IPS-NIHi11 (cell line): ENCODE results near the gene GPC3.
A peak's percentile ranks its signal among the peaks of the same experiment; 100 is the strongest.
"Not testable (repeated sequence)": the region's sequence is repeated elsewhere in the genome, so short reads cannot be mapped to it uniquely, and the experiment has no call there.

Experiments
- DNase-seq: peaks from one replicate; pipeline ENCODE4 v3.0.0; 2012; ENCODE audit warnings: mixed read lengths, low spot score

GPC3 gene

GRCh38 chrX:133985164-133985966, at the start of gene GPC3:
Gene GPC3, minus strand, starts transcription at chrX:133985594.
- peak; percentile 85 for DNase-seq

DNA sequence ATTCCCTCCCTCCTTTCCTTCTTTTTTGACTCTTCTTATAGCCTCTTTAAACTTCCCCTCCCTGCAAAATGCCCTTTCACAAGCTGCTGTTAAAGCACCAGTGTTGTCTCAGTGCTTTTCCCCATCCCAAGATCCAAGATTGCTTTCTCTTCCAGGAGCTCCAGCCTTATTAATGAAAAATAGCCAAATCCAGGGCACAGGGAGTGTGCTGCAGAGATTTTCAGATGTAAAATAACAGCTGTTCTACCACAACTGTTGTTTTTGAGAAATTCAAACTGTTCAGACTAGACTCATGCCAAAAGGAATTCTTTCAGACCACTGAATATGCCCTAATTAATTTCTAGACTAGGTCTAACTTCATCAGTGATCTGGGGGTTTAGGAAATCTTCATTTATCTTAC, 47.0 kb upstream of the GPC3 start:
- no peak for DNase-seq

DNA sequence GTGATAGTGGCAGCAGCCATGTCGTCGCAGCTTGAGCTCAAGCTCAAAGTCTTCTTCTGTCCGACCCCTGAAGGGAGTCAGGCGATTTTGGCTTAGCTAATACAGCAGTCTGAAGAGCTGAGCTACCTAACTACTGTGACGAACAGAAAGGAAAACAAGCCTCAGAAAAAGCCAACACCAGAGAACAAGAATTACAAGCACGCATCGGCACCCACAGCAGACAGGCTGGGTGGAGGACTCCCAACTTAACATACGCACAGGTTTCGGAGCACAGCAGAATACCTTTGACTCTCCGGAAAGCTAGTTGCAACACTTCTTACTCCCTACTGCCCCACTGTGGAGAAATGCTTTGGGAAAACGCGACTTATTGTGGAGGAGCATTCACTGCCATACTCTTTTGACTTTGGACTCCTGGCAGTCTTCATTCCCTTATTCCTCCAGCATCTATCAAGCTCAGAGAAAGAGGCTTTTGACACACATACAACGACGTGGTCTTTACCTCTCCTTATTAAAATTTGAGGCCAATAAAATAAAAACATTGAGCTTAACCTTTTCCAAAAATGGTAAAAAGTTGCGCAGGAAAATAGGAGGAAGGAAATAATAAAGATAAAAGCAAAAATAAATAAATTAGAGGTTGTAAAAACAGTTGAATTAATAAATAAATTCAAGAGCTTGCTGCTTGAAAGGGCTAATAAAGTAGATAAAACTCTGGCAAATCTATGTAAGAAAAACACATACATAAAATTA, 41.3 kb upstream of the GPC3 start:
- peak; percentile 42 for DNase-seq

GRCh38 chrX:134025986-134026545, 40.7 kb upstream of the GPC3 start:
- DNase-seq, result peak; percentile 28

DNA sequence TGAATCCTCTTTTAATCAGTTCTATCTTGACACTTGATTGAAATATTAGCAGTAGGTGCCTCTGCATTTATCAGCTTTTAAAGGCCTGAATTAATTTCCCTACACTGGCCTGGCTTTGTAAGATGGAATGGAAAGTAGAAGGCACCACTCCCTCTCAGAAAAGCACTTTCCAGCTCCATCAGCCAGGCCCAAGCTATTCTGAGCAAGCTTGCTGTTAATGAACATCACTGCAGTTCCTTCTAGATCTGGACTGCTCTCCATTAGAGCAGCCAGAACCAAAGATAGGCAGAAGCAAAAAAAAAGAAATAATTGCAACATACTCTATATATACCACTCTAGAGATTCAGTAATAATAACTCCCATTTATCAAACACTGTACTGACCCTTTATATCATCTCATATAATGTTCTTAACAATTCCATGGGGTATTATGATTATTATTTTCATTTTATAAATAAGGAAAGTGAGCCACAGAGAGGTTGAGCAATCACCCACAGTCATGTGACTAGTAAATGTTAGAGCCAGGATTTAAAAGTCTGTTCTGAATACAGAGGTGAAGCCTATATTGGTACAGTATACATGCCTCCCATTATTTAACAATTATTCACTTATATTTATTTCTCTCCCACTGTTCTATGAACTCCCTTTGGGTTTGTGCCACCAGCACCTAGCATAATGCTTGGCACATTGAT, 39.4 kb upstream of the GPC3 start:
- DNase-seq, result no peak

GRCh38 chrX:134023851-134024281, 38.5 kb upstream of the GPC3 start:
- DNase-seq, result no peak

DNA sequence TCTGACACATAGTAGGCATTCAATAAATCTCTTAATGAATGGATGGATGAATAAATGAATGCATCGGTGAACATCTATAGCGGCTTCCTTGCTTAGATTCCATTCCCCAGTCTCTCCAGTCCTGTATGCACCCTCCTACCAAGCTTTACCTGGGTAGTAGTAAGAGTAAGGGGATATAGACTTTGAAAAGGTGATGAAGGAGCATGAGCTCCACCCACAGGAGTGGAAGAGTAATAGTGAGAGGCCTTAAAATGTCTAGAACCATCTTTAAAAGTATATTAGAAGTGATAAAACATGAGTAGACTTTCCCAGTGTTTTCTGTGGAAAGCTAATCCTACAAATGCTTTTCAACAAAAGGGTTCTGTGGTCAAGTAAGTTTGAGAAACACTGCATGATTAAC, 35.5 kb upstream of the GPC3 start:
- DNase-seq, result peak; percentile 8

DNA sequence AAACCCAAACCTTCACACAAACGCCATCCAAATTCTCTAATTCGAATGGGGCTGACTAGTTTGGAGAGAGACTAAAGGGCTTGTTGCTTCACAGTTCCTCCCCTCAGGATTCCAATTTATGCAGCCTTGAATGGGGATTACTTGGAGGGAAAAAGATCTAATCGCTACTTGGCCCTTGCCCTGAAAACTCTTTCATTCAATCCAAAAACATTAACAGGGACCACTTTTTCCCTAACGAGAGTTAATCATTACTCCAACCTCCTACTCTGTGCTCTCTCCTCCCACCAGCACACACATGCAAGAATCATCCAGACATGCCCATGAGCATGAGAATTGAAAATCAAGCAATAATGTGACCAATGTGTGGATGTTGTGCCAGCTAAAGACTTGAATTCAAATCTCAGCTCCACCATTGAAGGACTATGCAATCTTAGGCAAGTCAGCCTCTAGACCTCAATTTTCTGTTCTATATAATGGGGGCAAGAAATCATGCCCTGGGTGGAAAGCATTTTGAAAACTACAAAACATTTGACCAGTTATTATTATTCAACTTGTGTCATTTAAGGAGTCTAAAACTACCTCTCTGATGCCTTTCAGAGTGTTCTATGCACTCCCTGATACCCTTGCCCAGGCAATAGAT, 34.3 kb upstream of the GPC3 start:
- DNase-seq, result no peak

GRCh38 chrX:134016309-134016708, 30.9 kb upstream of the GPC3 start:
- not testable (repeated sequence) for DNase-seq

DNA sequence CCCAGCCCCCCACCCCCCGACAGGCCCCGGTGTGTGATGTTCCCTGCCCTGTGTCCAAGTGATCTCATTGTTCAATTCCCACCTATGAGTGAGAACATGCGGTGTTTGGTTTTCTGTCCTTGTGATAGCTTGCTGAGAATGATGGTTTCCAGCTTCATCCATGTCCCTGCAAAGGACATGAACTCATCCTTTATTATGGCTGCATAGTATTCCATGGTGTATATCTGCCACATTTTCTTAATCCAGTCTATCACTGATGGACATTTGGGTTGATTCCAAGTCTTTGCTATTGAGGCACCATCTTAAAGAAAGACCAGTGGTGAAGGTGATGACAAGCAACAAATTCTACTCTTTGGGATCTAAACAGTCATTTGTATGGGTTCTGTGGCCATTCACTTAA, 30.1 kb upstream of the GPC3 start:
- DNase-seq, result not testable (repeated sequence)

DNA sequence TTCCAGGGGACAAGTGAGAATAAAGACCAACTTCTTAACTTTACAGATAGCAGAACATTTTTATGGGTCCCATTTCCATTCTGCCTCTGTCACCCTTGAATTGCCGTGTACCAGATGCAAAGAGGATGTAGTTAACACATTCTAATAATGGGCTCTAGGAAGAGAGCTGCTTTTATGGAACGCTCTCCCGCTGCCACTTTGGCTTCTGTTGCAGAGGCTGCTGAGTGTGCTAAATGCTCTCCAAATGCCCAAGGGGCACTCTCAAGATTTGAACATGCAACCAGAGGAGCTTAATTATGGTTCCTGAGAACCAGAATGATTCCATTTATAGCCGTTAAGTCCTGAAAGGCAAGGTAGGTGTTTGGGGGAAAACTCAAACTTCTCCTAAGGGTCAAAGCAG, 28.1 kb upstream of the GPC3 start:
- DNase-seq, result no peak

GRCh38 chrX:134013092-134013497, 27.7 kb upstream of the GPC3 start:
- no peak for DNase-seq

GRCh38 chrX:134010690-134011089, 25.3 kb upstream of the GPC3 start:
- no peak for DNase-seq

DNA sequence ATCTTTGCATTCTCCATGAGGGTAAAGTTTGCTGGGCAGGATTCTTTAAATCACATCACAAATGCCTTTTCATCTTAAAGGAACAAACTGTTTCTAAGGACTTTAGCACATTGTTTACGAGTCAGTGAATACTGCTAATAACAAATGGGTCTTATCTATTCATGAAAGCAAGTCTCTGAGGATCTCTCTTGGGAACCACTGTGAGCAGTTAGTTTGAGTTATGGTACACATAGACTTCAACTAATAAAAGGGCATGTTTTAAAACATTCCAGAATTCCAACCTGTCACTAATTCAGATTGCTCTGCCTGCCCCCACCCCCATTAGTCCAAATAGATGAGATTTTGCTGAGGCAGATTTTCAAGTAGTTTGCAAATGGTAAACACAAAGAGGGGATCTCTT, 22.3 kb upstream of the GPC3 start:
- no peak for DNase-seq

GRCh38 chrX:134006484-134007161, 21.2 kb upstream of the GPC3 start:
- DNase-seq, result no peak

- DNase-seq, result no peak
Observed at GRCh38 chrX:134004084-134004483, 18.7 kb upstream of the GPC3 start.

GRCh38 chrX:134002921-134003615, 17.7 kb upstream of the GPC3 start:
- DNase-seq, result no peak

- no peak for DNase-seq
Observed at GRCh38 chrX:134000260-134001245, 15.2 kb upstream of the GPC3 start.

DNA sequence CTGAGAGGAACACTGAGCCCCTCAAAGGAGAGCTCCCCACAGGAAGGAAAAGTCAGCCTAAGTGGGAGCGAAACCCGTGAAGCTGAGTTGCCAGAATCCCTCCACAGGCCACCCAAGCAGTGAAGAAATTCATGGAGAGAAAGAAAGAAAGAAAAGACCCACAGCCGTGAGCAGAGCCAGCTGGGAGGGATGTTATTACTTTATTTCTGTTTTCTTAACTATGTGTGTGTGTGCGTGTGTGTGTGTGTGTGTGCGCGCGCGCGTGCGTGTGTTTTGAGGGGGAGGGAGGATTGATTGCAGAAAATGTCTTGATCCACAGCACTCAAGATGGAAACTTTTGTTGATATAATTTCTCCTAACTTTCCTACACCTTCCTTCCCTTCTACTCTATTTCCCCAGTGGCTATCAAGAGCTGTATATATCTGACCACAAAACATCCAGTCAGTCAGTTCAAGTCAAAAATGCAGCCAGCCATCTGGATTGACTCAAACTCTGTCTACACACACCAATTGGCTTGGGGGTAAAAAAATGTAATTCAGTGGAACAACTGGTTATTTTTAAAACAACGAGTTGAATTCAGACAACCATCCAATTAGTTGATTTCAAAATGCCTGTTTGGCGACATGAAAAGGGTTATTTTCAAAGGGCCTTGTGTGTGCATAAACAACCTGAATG, 13.8 kb upstream of the GPC3 start:
- DNase-seq, result no peak
